Left lung (tissue), 10 donors: Measurements from ENCODE around the gene ZNF276. TPM values are rescaled to one million over a fixed set of nuclear protein-coding genes. Genes with fewer than 3 reads are reported as not detected.

Source experiments
- ATAC-seq: fragments of 200-7000 bp; cut with Tn5 transposase; one replicate; pipeline ENCODE4 v1.9.1; 2020; ENCODE audit warnings: moderate library complexity
- DNase-seq, 4 donors: peaks; one replicate each; pipeline ENCODE4 v3.0.0-alpha.2; 2013 to 2020
- H3K27ac ChIP-seq, 2 donors: fragments of 200-600 bp; sonication (generic) in 1 of 2; one replicate each; pipeline versions ENCODE4 v1.5.0 to v1.8.0; 2020 to 2021
- H3K27me3 ChIP-seq, 2 donors: fragments of 200-600 bp; sonication (generic) in 1 of 2; one replicate each; pipeline versions ENCODE4 v1.5.0 to v1.8.0; 2020 to 2021
- H3K36me3 ChIP-seq, 2 donors: fragments of 200-600 bp; sonication (generic) in 1 of 2; one replicate each; pipeline versions ENCODE4 v1.5.0 to v1.8.0; 2020 to 2021
- H3K4me1 ChIP-seq, 2 donors: fragments of 200-600 bp; one replicate each; pipeline ENCODE4 v1.8.0; 2021
- H3K4me3 ChIP-seq, 2 donors: fragments of 200-600 bp; sonication (generic) in 1 of 2; one replicate each; pipeline versions ENCODE4 v1.5.0 to v1.8.0; 2020 to 2021; ENCODE audit warnings: mild to moderate bottlenecking in 1 of 2
- H3K9me3 ChIP-seq, 2 donors: fragments of 200-600 bp; sonication (generic) in 1 of 2; one replicate each; pipeline versions ENCODE4 v1.5.0 to v1.8.0; 2020 to 2021
- CTCF ChIP-seq, 2 donors: fragments of 200-600 bp; sonication (generic) in 1 of 2; IDR thresholded peaks; one replicate each; pipeline versions ENCODE4 v1.5.0 to v1.8.0; 2021; ENCODE audit warnings: antibody characterized with exemption in 2 of 2
- intact Hi-C, 2 donors: fragments of 100-400 bp; cut with DNase I; formaldehyde crosslinking; loops; one replicate each; pipeline versions ENCODE4 v1.11.2 to v1.14.2; 2022
- polyA plus RNA-seq, 6 donors: library from polyadenylated mRNA; unstranded; fragments of 120-200 nt; gene quantifications; one replicate each; pipeline ENCODE4 v1.2.1, GENCODE V29; 2013; ENCODE audit not compliant: insufficient read length in 6 of 6
- total RNA-seq, 2 donors: library from RNA; stranded (reverse); fragmentation: NEBNext Ultra II Directional; extraction: Animal tissue kit (Norgen Biotek cat#: 25700); gene quantifications; one replicate each; pipeline ENCODE4 v1.2.1, GENCODE V29; 2021
- donor health status: DM: no; HTN: yes; CAD: no.
- donor health status: DM: no; HTN: no; CAD: no.

The ZNF276 gene
- total and polyA plus RNA-seq, 8 donors = 22.1 to 45.2 (median 32.7) TPM

- Histone ChIP-seq H3K27ac (no peak overlapping the region), H3K4me1 (peaks cover 2 to 23% of the 10 kb centered on the region in 2 donors), H3K4me3 (no peak overlapping the region), H3K27me3 (no peaks in the 10 kb centered on the region), H3K9me3 (no peaks in the 10 kb centered on the region), H3K36me3 (peaks cover 0 to 96% of the 10 kb centered on the region in 2 donors)
- no peak for TF ChIP-seq CTCF (IDR thresholded peaks at IDR 0.05)
- DNase-seq (no peak), ATAC-seq (no peak)
- intact Hi-C loops = no loop called here
These were observed 8.0 kb downstream of the ZNF276 start for GRCh38 chr16:89729293-89729692.

DNA sequence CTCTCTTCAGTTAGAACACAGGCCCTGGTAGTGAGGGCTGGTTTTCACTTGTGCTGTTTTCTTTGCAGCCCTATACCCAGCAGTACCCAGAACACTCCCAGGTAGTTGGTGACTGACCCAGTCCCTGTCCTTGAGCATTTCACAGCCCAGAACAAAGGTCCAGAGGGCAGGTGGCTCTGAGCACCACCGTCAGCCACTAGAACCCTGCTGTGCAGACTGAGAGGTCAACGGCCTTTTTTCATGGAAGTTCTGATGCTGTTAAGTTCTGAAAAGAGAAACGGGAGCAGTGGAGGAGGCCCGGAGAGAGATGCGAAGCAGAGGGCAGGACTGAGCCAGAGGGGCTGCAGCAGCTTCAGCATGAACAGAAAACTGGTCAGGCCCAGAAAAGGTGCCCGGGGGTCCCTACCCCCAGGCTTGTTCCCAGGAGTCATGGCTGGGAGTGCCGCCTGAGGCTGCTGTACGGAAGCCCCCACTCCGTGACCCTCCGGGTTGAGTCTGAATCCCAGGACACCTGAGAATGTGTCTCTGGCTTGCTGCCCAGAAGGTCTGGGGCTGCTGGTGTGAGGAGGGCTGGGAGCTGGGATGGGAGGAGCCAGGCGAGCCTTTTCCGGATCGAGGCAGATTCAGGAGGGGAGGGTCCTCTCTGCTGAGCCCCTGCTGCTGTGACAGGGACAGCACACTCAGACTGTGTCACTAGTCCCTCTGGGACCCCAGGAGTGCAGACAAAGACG, 8.7 kb downstream of the ZNF276 start:
- Histone ChIP-seq H3K4me3 (no peak overlapping the region), H3K27me3 (no peaks in the 10 kb centered on the region), H3K4me1 (peaks cover 0 to 15% of the 10 kb centered on the region in 2 donors), H3K27ac (no peak overlapping the region), H3K36me3 (peaks cover 0 to 96% of the 10 kb centered on the region in 2 donors), H3K9me3 (no peaks in the 10 kb centered on the region)
- DNase-seq (no peak), ATAC-seq (no peak)
- intact Hi-C loops = no loop called here
- TF ChIP-seq CTCF (IDR thresholded peaks at IDR 0.05) = no peak

- intact Hi-C loops = no loop called here
- no peak for TF ChIP-seq CTCF (IDR thresholded peaks at IDR 0.05)
- Histone ChIP-seq H3K4me3 (no peak overlapping the region), H3K36me3 (peaks cover 0 to 96% of the 10 kb centered on the region in 2 donors), H3K9me3 (no peaks in the 10 kb centered on the region), H3K27me3 (no peaks in the 10 kb centered on the region), H3K4me1 (peaks cover 0 to 8% of the 10 kb centered on the region in 2 donors), H3K27ac (no peak overlapping the region)
- no peak for DNase-seq
- ATAC-seq = no peak
These were observed 9.4 kb downstream of the ZNF276 start for GRCh38 chr16:89730610-89731234.

GRCh38 chr16:89732142-89732917, 11.0 kb downstream of the ZNF276 start:
- Histone ChIP-seq H3K4me1 (no peaks in the 10 kb centered on the region), H3K36me3 (peaks cover 0 to 96% of the 10 kb centered on the region in 2 donors), H3K27me3 (no peaks in the 10 kb centered on the region), H3K9me3 (no peaks in the 10 kb centered on the region), H3K4me3 (no peak overlapping the region), H3K27ac (no peak overlapping the region)
- DNase-seq = peak in 1 of 4 donors; percentile 37
- intact Hi-C loops = no loop called here
- TF ChIP-seq CTCF (IDR thresholded peaks at IDR 0.05) = no peak
- ATAC-seq = no peak

DNA sequence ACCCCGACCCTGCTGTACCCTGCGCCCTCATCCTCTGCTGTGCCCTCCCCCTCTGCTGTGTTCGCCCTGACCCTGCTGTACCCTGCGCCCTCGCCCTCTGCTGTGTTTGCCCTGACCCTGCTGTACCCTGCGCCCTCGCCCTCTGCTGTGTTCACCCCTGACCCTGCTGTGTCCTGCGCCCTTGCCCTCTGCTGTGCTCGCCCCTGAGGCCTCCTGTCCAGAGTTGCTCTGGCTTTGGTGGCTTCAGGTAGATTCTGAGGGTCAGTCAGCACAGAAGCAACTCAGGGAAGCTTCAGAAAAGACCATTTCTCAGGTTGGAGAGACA, 11.5 kb downstream of the ZNF276 start:
- Histone ChIP-seq H3K36me3 (peaks cover 0 to 96% of the 10 kb centered on the region in 2 donors), H3K27ac (no peak overlapping the region), H3K9me3 (no peaks in the 10 kb centered on the region), H3K4me3 (no peak overlapping the region), H3K27me3 (no peaks in the 10 kb centered on the region), H3K4me1 (no peaks in the 10 kb centered on the region)
- ATAC-seq (no peak), DNase-seq (peak in 1 of 4 donors; percentile 39)
- TF ChIP-seq CTCF (IDR thresholded peaks at IDR 0.05) = no peak
- intact Hi-C loops = no loop called here
